Thymus (tissue), 11 donors: ENCODE results near the gene ST6GALNAC5. TPM values are rescaled to one million over a fixed set of nuclear protein-coding genes. Genes with fewer than 3 reads are reported as not detected.

Experiments
- DNase-seq, 9 donors: peaks; one replicate each; pipeline ENCODE4 v3.0.0-alpha.2; 2013; ENCODE audit warnings: low spot score in 9 of 9, low read depth in 6 of 9, missing footprints in 1 of 9
- H3K27ac ChIP-seq, 2 donors: one replicate each; pipeline ENCODE4 v1.5.1; 2013; ENCODE audit warnings: control low read depth in 1 of 2, low read depth in 1 of 2, low read length in 1 of 2, mild to moderate bottlenecking in 1 of 2, moderate library complexity in 1 of 2
- H3K27me3 ChIP-seq, 2 donors: one replicate each; pipeline ENCODE4 v1.5.1; 2013; ENCODE audit warnings: low read length in 1 of 2; ENCODE audit not compliant: control insufficient read depth in 2 of 2, insufficient read depth in 1 of 2
- H3K36me3 ChIP-seq, 2 donors: one replicate each; pipeline ENCODE4 v1.5.1; 2013; ENCODE audit warnings: low read length in 1 of 2, mild to moderate bottlenecking in 1 of 2, moderate library complexity in 1 of 2; ENCODE audit not compliant: control insufficient read depth in 2 of 2, insufficient read depth in 2 of 2
- H3K4me1 ChIP-seq, 2 donors: one replicate each; pipeline ENCODE4 v1.5.1; 2013; ENCODE audit warnings: low read length in 2 of 2; ENCODE audit not compliant: control insufficient read depth in 2 of 2, insufficient read depth in 2 of 2
- H3K4me3 ChIP-seq, 2 donors: one replicate each; pipeline ENCODE4 v1.5.1; 2013; ENCODE audit warnings: low read length in 2 of 2, control low read depth in 1 of 2, mild to moderate bottlenecking in 1 of 2
- H3K9me3 ChIP-seq, 2 donors: one replicate each; pipeline ENCODE4 v1.5.1; 2013; ENCODE audit warnings: low read length in 1 of 2, mild to moderate bottlenecking in 1 of 2; ENCODE audit not compliant: control insufficient read depth in 2 of 2, insufficient read depth in 1 of 2
- WGBS: extraction: QIAGEN DNeasy Blood & Tissue Kit; methylation state at CpG from one replicate; pipeline ENCODE4 v1.1.7; 2013; 5-methylcytosine and 5-hydroxymethylcytosine counted together
- polyA plus RNA-seq: library from polyadenylated mRNA; stranded (reverse); fragments of 200-250 nt; gene quantifications from one replicate; pipeline ENCODE4 v1.2.3, GENCODE V29; 2013
- total RNA-seq: library from RNA; stranded (reverse); fragments of 120-200 nt; gene quantifications from one replicate; pipeline ENCODE4 v1.2.4, GENCODE V29; 2013
- donor health status: healthy.

Gene ST6GALNAC5
- total and polyA plus RNA-seq, 2 donors = 0.34 to 1.4 TPM

GRCh38 chr1:77039111-77039510, 171.8 kb downstream of the ST6GALNAC5 start:
- WGBS = 100% methylated on average over 1 of the region's 1 CpG
- Histone ChIP-seq H3K9me3 (no peaks in the 10 kb centered on the region), H3K4me1 (no peaks in the 10 kb centered on the region), H3K36me3 (no peaks in the 10 kb centered on the region), H3K4me3 (no peak overlapping the region), H3K27me3 (no peaks in the 10 kb centered on the region), H3K27ac (no peak overlapping the region)
- no peak for DNase-seq

GRCh38 chr1:77039739-77040138, 172.5 kb downstream of the ST6GALNAC5 start:
- Histone ChIP-seq H3K4me3 (no peak overlapping the region), H3K27ac (no peak overlapping the region), H3K4me1 (no peaks in the 10 kb centered on the region), H3K9me3 (no peaks in the 10 kb centered on the region), H3K36me3 (no peaks in the 10 kb centered on the region), H3K27me3 (no peaks in the 10 kb centered on the region)
- 98% methylated on average over 8 of the region's 8 CpGs for WGBS
- DNase-seq = no peak

DNA sequence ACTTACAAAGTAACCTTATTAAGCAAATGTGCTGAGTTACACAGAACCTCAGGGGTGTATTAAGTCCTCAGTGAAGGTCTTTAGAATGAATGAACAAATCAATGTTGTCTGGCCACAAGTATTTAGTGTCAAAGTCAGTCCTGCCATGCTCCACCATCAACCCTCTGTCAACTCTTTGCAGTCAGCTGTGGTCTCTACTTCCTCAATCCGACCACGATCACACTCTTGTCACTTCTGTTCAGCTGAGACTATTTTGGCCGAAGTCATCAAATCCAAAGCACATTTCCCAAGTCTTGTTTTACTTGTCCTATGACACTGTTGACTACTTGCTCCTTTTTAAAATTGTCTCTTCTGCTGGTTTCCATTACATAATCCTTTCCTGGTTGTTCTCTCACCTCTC, 173.5 kb downstream of the ST6GALNAC5 start:
- WGBS = 13% methylated on average over 3 of the region's 3 CpGs
- H3K9me3 ChIP-seq = no peaks in the 10 kb centered on the region
- H3K4me1 ChIP-seq = no peaks in the 10 kb centered on the region
- DNase-seq = no peak
- H3K4me3 ChIP-seq = no peak overlapping the region
- H3K27me3 ChIP-seq = no peaks in the 10 kb centered on the region
- H3K36me3 ChIP-seq = no peaks in the 10 kb centered on the region
- H3K27ac ChIP-seq = no peak overlapping the region

DNA sequence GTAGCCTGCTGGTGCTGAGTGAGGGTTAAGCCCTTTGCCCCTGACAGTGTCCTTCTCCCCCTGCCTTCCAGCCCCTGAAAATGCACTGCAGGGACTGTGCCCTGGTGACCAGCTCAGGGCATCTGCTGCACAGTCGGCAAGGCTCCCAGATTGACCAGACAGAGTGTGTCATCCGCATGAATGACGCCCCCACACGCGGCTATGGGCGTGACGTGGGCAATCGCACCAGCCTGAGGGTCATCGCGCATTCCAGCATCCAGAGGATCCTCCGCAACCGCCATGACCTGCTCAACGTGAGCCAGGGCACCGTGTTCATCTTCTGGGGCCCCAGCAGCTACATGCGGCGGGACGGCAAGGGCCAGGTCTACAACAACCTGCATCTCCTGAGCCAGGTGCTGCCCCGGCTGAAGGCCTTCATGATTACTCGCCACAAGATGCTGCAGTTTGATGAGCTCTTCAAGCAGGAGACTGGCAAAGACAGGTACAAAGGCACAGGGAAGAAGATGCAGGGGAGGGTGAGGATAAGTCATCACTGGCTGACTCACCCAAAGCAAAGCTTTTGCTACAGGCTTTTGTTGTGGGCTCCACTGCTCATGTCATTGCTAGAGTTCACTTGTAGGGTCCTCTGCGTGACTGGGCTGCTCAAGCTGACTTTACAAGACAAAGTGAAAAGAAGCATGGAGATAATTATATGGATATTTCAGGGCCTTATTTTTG, 177.0 kb downstream of the ST6GALNAC5 start:
- WGBS = 96% methylated on average over 20 of the region's 20 CpGs
- no peaks in the 10 kb centered on the region for H3K27me3 ChIP-seq
- no peaks in the 10 kb centered on the region for H3K9me3 ChIP-seq
- H3K36me3 ChIP-seq = no peaks in the 10 kb centered on the region
- no peak for DNase-seq
- H3K4me3 ChIP-seq = no peak overlapping the region
- H3K4me1 ChIP-seq = peaks cover 0 to 3% of the 10 kb centered on the region in 2 donors
- H3K27ac ChIP-seq = no peak overlapping the region

GRCh38 chr1:77047575-77047974, 180.3 kb downstream of the ST6GALNAC5 start:
- H3K4me3 ChIP-seq = no peak overlapping the region
- no peak for DNase-seq
- H3K4me1 ChIP-seq = peaks cover 0 to 3% of the 10 kb centered on the region in 2 donors
- no peaks in the 10 kb centered on the region for H3K9me3 ChIP-seq
- no peak overlapping the region for H3K27ac ChIP-seq
- H3K27me3 ChIP-seq = no peaks in the 10 kb centered on the region
- 98% methylated on average over 1 of the region's 1 CpG for WGBS
- no peaks in the 10 kb centered on the region for H3K36me3 ChIP-seq

- no peak overlapping the region for H3K4me3 ChIP-seq
- WGBS = 7% methylated on average over 3 of the region's 3 CpGs
- peaks cover 0 to 3% of the 10 kb centered on the region in 2 donors for H3K4me1 ChIP-seq
- no peaks in the 10 kb centered on the region for H3K27me3 ChIP-seq
- H3K36me3 ChIP-seq = no peaks in the 10 kb centered on the region
- no peaks in the 10 kb centered on the region for H3K9me3 ChIP-seq
- peak in 3 of 9 donors; percentile 2 to 44 (median 16) for DNase-seq
- H3K27ac ChIP-seq = no peak overlapping the region
These were observed 180.8 kb downstream of the ST6GALNAC5 start for GRCh38 chr1:77047978-77048614.

GRCh38 chr1:77048615-77049005, 181.3 kb downstream of the ST6GALNAC5 start:
- Histone ChIP-seq H3K27ac (no peak overlapping the region), H3K4me1 (peaks cover 0 to 3% of the 10 kb centered on the region in 2 donors), H3K27me3 (no peaks in the 10 kb centered on the region), H3K4me3 (no peak overlapping the region), H3K9me3 (no peaks in the 10 kb centered on the region), H3K36me3 (no peaks in the 10 kb centered on the region)
- WGBS = 40% methylated on average over 1 of the region's 1 CpG
- no peak for DNase-seq

DNA sequence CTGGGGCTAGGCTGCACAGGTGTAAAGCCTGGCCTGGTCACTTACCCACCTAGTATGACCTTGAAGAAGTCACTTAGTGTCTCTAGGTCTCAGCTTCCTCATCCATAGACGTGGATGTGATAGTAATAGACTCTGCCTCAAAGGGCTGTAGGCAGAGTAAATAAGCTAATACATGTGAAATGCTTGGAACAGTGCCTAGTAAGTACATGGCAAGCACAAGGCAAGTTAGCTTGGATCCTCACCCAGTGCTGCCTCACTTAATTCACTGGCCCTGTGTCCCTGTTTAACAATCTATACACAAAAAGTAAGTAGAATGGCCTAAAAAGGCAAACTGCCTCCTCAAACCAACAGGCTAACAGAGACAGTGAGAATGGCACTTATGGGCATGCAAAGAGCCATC, 184.1 kb downstream of the ST6GALNAC5 start:
- no peaks in the 10 kb centered on the region for H3K27me3 ChIP-seq
- no peaks in the 10 kb centered on the region for H3K9me3 ChIP-seq
- H3K4me3 ChIP-seq = no peak overlapping the region
- DNase-seq = no peak
- H3K4me1 ChIP-seq = peaks cover 0 to 3% of the 10 kb centered on the region in 2 donors
- H3K27ac ChIP-seq = no peak overlapping the region
- WGBS = 83% methylated on average over 1 of the region's 1 CpG
- H3K36me3 ChIP-seq = no peaks in the 10 kb centered on the region

- Histone ChIP-seq H3K9me3 (no peaks in the 10 kb centered on the region), H3K27ac (no peak overlapping the region), H3K4me3 (no peak overlapping the region), H3K4me1 (no peaks in the 10 kb centered on the region), H3K36me3 (no peaks in the 10 kb centered on the region), H3K27me3 (no peaks in the 10 kb centered on the region)
- WGBS = 95% methylated on average over 7 of the region's 7 CpGs
- no peak for DNase-seq
These were observed 189.2 kb downstream of the ST6GALNAC5 start for GRCh38 chr1:77056525-77056924.
